Putamen (tissue), 1 donor: Measurements from ENCODE around the gene FER.

Experiments used
- DNase-seq: peaks from one replicate; pipeline ENCODE4 v3.0.0-alpha.2; 2016; ENCODE audit warnings: low spot score

FER gene

GRCh38 chr5:109177782-109178181, 430.1 kb downstream of the FER start:
- DNase-seq = no peak

- DNase-seq = no peak
Observed at GRCh38 chr5:109180668-109181067, 433.0 kb downstream of the FER start.

DNA sequence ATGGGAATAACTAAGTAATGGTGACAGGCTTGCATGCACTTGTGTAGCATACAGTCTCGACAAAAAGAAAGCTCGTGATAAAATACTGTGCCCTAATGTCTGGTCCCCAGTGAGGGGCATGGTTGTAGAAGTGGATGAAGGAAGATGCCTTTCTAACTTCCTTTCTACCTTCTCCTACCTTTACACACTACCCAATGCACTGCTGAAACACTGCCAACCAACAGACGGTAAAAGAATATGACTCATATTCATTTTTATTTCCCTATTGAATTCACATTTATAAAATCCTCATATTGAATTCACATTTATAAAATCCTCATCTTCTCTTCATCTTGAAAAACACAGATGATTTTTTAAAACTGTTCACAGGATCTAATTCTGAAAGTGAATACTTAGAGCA, 439.1 kb downstream of the FER start:
- no peak for DNase-seq

- no peak for DNase-seq
Observed at GRCh38 chr5:109191153-109191558, 443.5 kb downstream of the FER start.

DNA sequence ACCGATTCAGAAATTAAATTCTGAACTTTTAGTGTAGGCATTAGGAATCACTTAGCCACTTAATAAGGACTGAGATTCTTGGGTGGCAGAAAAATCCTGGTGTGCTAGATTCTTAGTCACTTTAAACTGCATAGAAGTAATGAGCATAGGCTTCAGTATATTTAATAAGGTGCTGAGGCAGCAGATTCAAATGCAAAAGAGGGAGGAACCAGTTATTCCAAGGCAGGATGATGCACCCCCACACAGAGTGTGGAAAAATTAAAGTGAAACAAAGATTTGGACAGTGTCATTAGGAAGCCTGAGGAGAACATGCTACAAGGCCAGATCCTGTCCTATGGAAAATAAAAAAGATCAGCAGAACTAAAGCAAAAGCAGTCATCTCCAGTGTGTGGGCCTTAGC, 444.3 kb downstream of the FER start:
- DNase-seq = no peak

DNA sequence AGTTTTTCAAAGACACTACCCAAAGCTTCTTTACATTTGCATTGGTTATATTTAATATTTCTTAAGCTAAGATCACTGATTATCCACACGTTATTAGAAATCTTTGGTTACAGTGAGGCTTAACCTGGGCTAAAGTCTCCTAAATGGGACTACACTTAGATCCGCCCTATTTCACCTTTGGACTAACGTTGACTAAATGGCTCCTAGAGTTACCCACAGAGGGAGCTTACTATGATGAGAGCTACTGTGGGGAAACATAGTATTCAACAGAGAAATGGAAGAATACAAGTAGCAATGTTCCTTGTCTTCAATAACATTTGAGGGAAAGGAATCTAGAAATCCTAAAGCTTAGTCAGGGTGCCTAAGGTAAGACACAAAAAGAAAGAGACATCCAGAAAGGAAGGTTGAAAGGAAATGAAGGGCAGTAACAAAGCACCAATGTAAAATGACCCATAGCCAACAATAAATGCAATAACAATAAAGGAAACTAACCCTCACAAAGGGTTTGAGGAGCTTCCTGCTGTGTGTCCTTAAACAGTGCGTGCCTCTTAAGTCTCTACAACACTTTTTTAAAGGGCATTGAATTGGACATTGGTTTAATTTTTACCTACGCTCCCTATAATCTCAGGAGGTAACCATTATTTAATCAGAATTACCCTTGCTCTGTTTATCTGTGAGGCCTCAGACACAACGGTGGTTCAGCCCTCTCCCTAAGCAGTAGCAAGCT, 445.0 kb downstream of the FER start:
- DNase-seq = no peak

GRCh38 chr5:109195667-109196066, 448.0 kb downstream of the FER start:
- no peak for DNase-seq

DNA sequence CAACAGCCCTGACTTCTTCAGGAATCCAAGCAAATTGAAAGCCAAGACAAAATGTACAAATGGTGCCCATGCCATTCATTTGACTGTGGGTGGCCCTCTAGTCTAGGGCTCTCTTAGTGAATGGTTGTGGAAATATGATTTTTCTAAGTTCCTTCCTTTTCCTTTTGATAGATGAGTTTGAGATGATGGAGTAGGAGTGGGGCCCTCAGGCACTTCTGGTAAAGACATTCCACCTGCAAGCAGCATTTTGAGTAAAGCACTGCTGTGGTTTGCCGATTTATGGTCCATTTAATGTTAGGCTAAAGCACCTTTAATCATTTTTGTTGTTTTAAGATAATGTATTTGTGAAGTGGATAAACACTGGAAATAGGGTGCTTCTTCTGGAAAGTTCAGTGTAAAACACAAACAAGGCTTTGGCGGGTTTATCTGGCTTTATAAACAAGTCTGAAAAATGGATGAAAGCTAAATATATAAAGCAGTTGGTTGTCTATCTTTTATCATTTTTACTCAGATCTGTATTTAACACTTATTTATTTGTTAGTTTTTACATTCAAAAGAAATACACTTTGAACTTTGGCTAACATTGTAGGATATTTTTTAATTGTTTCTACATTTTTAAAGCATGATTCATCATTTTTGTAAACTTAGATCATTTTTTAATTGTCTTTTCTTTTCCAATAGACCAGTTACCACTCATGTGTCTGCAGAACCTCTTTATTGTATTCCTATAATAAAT, 448.6 kb downstream of the FER start:
- DNase-seq = no peak

GRCh38 chr5:109196823-109197160, 449.1 kb downstream of the FER start:
- no peak for DNase-seq

DNA sequence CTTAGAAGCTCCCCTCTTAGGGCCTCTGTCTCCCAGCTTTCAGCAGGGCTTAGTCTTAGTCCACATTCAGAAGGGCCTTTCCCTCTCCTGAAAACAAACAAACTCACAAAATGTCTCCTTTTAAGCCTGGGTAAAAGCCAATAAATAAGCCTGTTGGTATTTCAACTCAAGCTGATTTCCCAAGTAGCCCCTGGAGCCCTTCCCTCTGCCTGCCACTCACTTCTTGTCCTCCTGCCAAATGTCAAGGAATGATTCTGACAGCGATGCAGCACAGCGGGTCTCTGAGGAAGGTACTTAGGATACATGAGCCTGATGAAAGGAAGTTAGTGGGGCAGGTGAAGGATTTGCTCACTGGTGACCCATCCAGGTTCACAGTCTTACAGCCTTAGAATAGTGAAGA, 451.6 kb downstream of the FER start:
- no peak for DNase-seq

DNA sequence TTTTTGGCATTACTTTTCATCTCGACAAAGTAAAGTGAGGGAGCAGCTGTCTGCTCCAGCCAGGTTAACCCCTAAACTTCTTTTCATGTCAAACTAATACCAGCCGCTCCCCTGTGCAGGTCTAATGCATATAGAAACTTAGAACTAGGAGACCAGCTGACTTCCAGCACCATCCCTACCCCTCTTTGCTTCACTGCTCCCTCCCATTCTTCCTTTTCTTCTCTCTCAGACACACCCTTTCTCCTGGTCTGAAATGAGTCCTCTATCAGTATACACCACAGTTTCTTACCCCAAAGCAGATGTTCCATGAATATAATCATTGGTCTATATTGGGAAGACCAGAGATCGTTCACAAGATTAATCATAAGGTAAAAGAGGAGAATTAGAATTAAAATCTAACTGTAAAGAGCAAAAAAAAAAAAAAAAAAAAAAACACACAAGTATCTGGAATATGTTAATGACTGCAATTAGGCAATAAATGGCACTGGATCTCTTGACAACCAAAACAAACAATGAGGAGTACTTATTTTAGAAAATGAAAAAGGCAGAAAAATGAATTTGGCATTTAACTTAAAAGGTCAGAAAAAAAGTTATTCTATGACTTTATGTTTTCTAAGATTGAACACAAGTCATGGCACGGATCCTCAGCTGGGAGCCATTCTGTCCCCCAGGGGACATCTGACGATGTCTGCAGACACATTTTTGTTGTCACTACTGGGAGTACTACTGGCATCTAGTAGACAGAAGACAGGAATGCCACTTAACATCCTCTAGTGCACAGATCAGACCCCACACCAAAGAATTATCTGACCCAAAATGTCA, 452.3 kb downstream of the FER start:
- DNase-seq = no peak

DNA sequence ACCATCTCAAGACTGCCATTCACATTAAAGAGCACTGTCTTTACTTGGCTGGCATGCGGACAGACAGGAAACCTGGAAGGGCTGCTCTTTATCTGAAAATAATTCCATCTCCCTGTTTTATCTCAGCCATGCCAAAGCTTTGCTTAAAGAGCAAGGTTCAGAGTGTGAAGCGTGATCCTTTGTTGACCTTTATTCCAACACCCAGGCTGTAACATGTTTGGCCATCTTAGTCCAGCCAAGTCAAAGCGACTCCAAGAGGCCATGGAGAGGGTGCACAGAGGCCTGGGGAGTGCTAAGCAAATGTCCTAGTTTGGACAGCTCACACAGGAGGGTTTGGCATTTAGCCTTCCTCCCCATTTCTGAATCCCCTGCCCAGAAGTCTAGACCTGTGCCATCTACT, 467.3 kb downstream of the FER start:
- no peak for DNase-seq

GRCh38 chr5:109218818-109219217, 471.1 kb downstream of the FER start:
- no peak for DNase-seq

GRCh38 chr5:109223531-109223930, 475.8 kb downstream of the FER start:
- DNase-seq = no peak

DNA sequence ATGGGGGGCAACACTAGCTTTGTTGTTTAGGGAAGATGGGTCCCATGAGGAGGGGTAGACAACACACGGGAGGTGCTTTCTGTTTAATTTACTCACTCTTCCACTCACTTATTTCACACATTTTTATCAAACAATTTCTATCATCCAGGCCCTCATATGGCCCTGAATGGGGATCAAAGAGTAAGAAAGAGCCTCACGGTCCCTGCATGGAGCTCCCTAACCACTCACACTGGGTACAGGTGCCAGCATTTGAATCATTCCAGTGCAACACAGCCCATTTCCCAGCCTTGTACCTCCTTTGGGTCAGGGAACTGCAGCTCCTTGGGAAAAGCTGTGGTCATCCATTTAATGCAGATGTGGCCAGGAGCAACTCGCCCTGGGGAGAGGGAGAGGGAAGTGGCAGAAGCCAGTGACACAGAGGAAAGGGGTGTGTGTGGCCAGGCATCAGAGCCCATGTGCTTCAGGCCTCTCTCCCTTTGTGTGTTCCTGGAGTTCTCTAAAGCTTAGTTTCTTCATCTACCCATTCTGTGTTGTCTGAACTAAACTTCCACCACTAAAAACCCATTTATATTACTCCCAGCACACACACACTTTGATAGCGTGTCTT, 476.7 kb downstream of the FER start:
- DNase-seq = no peak

DNA sequence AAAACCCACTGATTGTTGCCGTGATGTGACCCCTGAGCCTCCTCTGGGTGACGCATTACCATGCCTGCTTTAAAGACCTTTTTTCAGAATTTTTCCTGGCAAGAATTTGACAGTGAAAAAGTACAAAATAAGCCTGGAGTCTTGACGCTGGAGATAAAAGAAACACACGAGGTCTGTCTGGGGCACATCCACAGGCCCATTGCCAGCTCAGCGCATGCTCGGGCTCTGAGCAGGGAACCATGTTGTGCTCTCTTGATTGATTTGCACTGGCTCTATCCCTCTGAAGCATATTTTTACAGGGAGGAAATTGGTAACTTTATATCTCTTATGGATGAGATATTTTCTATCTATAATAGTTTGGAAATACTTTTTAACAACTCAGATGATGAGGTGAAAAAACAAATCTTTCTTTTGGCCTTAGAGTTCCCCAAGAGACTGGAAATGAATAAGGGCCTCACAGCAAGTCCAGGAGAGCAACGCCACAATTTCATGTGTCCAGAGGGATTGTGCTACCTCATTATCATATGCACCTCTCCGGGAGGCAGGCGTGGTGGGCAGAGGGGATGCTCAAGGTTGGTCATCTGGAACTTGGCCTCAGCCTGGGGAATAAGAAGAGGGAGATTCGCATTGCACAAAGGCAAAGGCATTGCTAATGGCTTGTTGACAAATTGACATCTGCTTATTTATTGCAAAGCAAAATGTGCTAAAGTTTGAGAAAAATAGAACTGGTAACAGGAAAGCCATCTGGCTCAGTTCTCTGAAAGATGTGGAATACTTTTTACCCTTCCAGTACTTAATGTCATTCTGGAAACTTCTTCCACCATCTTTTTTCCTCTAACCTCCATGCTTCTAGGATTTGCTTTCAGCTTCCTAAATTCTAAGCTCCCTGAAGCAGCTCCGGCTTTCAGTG, 478.3 kb downstream of the FER start:
- no peak for DNase-seq

DNA sequence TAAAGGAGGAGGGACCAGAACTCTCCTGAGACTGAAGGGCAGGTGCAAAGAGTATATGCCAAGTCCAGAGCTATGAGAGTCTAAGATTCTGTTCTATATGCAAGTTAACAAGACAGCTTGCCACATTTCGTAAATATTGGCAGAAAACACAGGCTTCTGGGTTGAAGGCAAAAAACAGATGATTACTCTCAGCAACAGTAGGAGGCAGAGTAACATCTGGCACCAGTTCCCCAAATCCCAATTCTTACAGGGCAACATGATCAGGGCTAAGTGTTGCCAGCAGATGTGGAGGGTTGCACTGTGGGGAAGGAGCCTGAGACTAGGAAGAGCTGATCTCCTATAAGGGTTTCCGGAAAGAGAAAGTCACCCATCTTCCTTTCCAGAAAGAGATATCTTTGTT, 482.7 kb downstream of the FER start:
- DNase-seq = no peak

DNA sequence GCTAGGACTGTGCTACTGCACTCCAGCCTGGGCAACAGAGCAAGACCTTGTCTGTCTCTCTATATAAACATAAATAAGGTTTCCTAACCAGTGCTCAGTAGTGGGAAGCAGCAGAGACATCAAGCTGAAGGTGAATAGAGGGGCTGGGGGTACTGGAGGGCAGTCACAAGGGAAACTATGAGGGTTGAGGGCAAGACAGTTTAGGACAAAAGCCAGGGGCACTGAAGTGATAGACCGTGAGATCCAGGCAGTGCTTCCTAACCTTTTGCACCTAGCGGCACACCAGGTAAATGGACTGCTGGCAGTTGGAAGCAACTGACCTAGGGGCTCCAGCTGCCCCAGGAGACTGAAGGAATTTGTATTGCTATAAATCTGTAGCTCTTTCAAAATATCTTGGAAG, 483.6 kb downstream of the FER start:
- DNase-seq = no peak

- DNase-seq = no peak
Observed at GRCh38 chr5:109234381-109234780, 486.7 kb downstream of the FER start.

DNA sequence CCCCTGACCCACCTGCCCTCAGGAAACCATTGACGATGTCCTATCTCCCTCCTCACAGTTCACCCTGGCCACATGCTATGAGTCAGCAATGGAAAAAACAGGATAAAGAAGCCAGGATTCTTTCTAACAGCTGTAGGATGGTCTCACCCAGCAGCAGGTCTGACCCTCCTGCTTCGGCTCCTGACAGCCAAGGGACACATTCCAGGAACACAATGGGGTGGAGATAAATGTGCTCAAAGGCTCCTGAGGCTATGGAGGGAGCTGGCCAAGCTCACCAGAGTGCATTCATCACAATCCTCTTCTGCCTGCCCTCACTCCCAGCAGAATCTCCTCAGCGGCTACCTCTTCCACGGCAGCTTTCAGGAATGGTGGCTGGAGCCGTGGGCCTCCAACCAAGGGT, 491.8 kb downstream of the FER start:
- no peak for DNase-seq

DNA sequence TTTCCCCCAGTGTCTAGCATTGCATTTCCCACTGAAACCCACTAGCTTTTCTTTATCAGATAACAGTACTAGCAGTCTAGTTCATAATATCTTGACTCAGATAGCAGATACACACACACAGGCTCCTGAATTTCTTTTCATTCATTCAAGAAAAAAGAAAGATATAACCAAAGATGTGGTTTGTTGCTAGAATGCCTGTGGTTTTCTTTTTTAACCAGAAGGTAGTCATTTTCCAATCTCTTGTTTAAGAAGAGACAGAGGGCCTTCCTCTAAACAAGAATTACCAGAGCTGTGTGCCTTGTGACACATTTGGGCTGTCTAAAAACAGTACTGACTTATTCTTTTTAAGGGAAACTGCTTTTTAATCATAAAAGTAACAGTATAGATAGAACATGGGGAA, 494.8 kb downstream of the FER start:
- DNase-seq = no peak

- DNase-seq = no peak
Observed at GRCh38 chr5:109246395-109246794, 498.7 kb downstream of the FER start.
